Activated naive CD8-positive, alpha-beta T cell treated with anti-CD3 and anti-CD28 coated beads, Interleukin-2, amount 10 ng/mL, durations not matched to agents 7 days and 5 days (primary cell): ENCODE measurements around the gene ADGRG6. TPM values are rescaled to one million over a fixed set of nuclear protein-coding genes. Genes with fewer than 3 reads are reported as not detected.

Experiments
- ATAC-seq: fragments of 150-1000 bp; cut with Tn5 transposase; one replicate; pipeline ENCODE4 v1.10.0; 2021; ENCODE audit warnings: low read depth, moderate library complexity
- POLR2A ChIA-PET: fragments of 350-600 bp; sonication (Branson Sonifier 250); formaldehyde crosslinking; loops from one replicate; lab custom pipeline; 2021; ENCODE audit warnings: antibody characterized with exemption; lab: Charles Lee
- DNase-seq: peaks from one replicate; pipeline ENCODE4 v3.0.0; 2021
- H3K27ac Mint-ChIP-seq: one replicate; pipeline ENCODE4 v1.8.0; 2022; ENCODE audit warnings: mild to moderate bottlenecking, mixed read lengths
- H3K27me3 Mint-ChIP-seq: one replicate; pipeline ENCODE4 v1.8.0; 2022; ENCODE audit warnings: mild to moderate bottlenecking, moderate library complexity, mixed read lengths
- H3K36me3 Mint-ChIP-seq: one replicate; pipeline ENCODE4 v1.8.0; 2021; ENCODE audit warnings: mild to moderate bottlenecking, mixed read lengths
- H3K4me1 Mint-ChIP-seq: one replicate; pipeline ENCODE4 v1.8.0; 2021; ENCODE audit warnings: mixed read lengths
- H3K4me3 Mint-ChIP-seq: one replicate; pipeline ENCODE4 v1.8.0; 2022; ENCODE audit warnings: mild to moderate bottlenecking, moderate library complexity, mixed read lengths
- H3K9me3 Mint-ChIP-seq: one replicate; pipeline ENCODE4 v1.8.0; 2021; ENCODE audit warnings: mixed read lengths
- total RNA-seq, 2 experiments: library from RNA; stranded (reverse); gene quantifications; one replicate each; pipeline ENCODE4 v1.2.3, GENCODE V29; 2021

Gene ADGRG6
- total RNA-seq, 2 experiments from 2014 or later, result 0.91 to 1.2 TPM

- H3K27me3 Mint-ChIP-seq, result no peaks in the 10 kb centered on the region
- ATAC-seq (no peak), DNase-seq (no peak)
- POLR2A ChIA-PET, result no interaction called here
- H3K9me3 Mint-ChIP-seq, result peaks cover 3% of the 10 kb centered on the region
- peaks cover 11% of the 10 kb centered on the region for H3K4me1 Mint-ChIP-seq
- H3K36me3 Mint-ChIP-seq, result peaks cover 3% of the 10 kb centered on the region
- H3K4me3 Mint-ChIP-seq, result no peak overlapping the region
- H3K27ac Mint-ChIP-seq, result no peak overlapping the region
Measured at GRCh38 chr6:142481466-142481865, 179.7 kb downstream of the ADGRG6 start.

- Mint-ChIP-seq H3K4me3 (no peak overlapping the region), H3K27me3 (no peaks in the 10 kb centered on the region), H3K36me3 (peaks cover 3% of the 10 kb centered on the region), H3K9me3 (peaks cover 5% of the 10 kb centered on the region), H3K4me1 (peaks cover 11% of the 10 kb centered on the region), H3K27ac (no peak overlapping the region)
- DNase-seq (no peak), ATAC-seq (no peak)
- POLR2A ChIA-PET, result no interaction called here
Measured at GRCh38 chr6:142482249-142482648, 180.4 kb downstream of the ADGRG6 start.

GRCh38 chr6:142482974-142483373, 181.2 kb downstream of the ADGRG6 start:
- DNase-seq (no peak), ATAC-seq (no peak)
- Mint-ChIP-seq H3K9me3 (peaks cover 2% of the 10 kb centered on the region), H3K27me3 (no peaks in the 10 kb centered on the region), H3K4me1 (peaks cover 8% of the 10 kb centered on the region), H3K4me3 (no peak overlapping the region), H3K27ac (no peak overlapping the region), H3K36me3 (peaks cover 3% of the 10 kb centered on the region)
- POLR2A ChIA-PET, result no interaction called here

GRCh38 chr6:142485256-142485655, 183.4 kb downstream of the ADGRG6 start:
- DNase-seq (no peak), ATAC-seq (no peak)
- peaks cover 2% of the 10 kb centered on the region for H3K36me3 Mint-ChIP-seq
- H3K4me1 Mint-ChIP-seq, result no peaks in the 10 kb centered on the region
- POLR2A ChIA-PET, result no interaction called here
- no peak overlapping the region for H3K4me3 Mint-ChIP-seq
- no peak overlapping the region for H3K27ac Mint-ChIP-seq
- H3K27me3 Mint-ChIP-seq, result no peaks in the 10 kb centered on the region
- peaks cover 2% of the 10 kb centered on the region for H3K9me3 Mint-ChIP-seq

- Mint-ChIP-seq H3K9me3 (peaks cover 2% of the 10 kb centered on the region), H3K27ac (no peak overlapping the region), H3K4me1 (no peaks in the 10 kb centered on the region), H3K36me3 (no peaks in the 10 kb centered on the region), H3K27me3 (no peaks in the 10 kb centered on the region), H3K4me3 (no peak overlapping the region)
- DNase-seq, result no peak
- POLR2A ChIA-PET, result no interaction called here
- ATAC-seq, result no peak
Measured at GRCh38 chr6:142489722-142490610, 188.2 kb downstream of the ADGRG6 start.

Other genes with a start within 250 kb of the ADGRG6 start
- not detected for gene GJE1, start 169.1 kb upstream of the ADGRG6 start, total RNA-seq
- gene NMBR, start 154.9 kb upstream of the ADGRG6 start, total RNA-seq, result not detected
- gene VTA1, start 154.7 kb upstream of the ADGRG6 start, total RNA-seq, result 10 to 100 TPM; 41.7 to 45.7 TPM